22Rv1 (cell line): Measurements from ENCODE around the gene APOBEC3C.
"Not testable (repeated sequence)": the region's sequence is repeated elsewhere in the genome, so short reads cannot be mapped to it uniquely, and the experiment has no call there.

Experiments used
- ZFX ChIP-seq: fragments of 450-650 bp; IDR thresholded peaks from 2 replicates; pipeline ENCODE4 v1.6.1; 2017; ENCODE audit warnings: antibody characterized with exemption, borderline replicate concordance
- TF ChIP-seq, protein P1 (sequence below): fragments of 450-650 bp; IDR thresholded peaks from 2 replicates; pipeline ENCODE4 v1.5.1; 2017; ENCODE audit warnings: mild to moderate bottlenecking

DNA sequence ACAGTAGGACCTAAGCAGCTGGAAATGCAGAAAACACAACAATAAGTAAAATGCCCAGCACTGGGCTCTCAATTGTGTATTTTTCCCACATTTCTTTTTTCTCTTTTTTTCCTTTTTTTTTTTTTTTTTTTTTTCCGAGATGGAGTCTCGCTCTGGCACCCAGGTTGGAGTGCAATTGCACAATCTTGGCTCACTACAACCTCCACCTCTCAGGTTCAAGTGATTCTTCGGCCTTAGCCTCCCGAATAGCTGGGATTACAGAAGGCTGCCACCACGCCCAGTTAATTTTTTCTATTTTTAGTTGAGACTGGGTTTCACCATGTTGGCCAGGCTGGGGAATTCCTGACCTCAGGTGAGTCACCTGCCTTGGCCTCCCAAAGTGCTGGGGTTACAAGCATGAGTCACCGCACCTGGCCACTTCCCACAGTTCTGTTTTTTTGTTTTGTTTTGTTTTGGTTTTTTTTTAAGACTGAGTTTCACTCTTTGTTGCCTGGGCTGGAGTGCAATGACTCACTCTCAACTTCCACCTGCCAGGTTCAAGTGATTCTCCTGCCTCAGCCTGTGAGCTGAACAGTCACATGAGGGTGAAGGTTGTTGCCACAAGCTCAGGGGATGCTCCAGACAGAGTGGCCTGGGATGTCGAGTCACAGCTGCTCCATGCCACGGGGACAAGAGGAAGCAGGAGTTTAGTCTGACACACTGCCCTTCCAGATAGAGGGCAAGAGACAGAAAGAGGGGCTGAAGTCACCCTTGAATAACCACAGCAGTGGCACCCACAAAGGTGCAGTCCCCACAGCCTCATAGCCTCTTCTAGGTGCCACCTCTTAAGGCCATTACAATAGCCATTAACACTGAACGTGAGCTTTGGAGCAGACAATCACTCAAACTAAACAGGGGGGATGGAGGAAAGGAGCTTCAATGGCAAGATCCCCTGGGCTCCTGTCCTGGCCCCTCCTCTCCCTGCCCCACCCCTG is 29.0 kb upstream of the APOBEC3C start:
- TF ChIP-seq, protein P1, sequence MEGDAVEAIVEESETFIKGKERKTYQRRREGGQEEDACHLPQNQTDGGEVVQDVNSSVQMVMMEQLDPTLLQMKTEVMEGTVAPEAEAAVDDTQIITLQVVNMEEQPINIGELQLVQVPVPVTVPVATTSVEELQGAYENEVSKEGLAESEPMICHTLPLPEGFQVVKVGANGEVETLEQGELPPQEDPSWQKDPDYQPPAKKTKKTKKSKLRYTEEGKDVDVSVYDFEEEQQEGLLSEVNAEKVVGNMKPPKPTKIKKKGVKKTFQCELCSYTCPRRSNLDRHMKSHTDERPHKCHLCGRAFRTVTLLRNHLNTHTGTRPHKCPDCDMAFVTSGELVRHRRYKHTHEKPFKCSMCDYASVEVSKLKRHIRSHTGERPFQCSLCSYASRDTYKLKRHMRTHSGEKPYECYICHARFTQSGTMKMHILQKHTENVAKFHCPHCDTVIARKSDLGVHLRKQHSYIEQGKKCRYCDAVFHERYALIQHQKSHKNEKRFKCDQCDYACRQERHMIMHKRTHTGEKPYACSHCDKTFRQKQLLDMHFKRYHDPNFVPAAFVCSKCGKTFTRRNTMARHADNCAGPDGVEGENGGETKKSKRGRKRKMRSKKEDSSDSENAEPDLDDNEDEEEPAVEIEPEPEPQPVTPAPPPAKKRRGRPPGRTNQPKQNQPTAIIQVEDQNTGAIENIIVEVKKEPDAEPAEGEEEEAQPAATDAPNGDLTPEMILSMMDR: not testable (repeated sequence)
- TF ChIP-seq ZFX: not testable (repeated sequence)
